GM18870 (cell line): ENCODE results near the gene CNTN1.
A peak's percentile ranks its signal among the peaks of the same experiment; 100 is the strongest.
"Not testable (repeated sequence)": the region's sequence is repeated elsewhere in the genome, so short reads cannot be mapped to it uniquely, and the experiment has no call there.

Source experiments
- ATAC-seq: cut with Tn5 transposase; IDR thresholded peaks from one replicate; pipeline ENCODE4 v1.9.1; 2021; ENCODE audit warnings: moderate library complexity; ENCODE audit not compliant: unreplicated experiment

CNTN1 gene

DNA sequence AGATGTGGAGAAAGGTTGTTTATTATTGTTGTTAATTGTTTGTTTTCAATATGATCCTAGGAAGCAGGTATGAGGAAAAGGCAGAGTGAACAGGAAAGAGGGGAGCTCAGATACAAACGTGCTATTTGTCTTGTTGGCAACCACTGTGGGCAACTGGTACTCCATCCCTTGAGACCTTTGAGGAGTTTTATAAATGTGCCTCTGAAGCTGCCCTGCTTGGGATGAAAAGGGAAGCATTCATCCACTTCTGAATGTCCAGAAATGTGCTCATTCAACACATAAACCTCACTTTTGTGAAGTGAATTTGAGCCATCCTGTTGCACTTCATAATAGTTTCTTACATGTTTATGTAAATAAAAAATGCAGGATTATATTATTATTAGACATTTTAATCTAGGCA is 331.6 kb downstream of the CNTN1 start:
- ATAC-seq, result no peak

DNA sequence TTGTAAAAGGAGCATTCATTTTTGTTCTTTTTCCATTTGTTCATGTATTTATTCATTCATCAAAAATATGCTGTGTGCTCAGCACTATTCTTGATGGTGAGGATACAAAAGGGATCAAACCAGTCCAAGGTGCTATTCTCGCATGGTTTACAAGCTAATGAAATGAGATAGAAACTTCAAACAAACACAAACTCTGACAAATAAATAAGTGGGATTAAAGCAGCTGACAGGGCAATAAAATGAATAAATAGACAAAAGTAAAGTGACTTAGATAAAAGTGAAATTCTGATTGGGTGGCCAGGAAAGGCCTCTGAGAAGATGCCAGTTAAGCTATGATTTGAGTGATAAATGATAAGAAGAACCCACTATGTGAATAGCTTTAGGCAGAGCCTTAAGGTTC is 333.9 kb downstream of the CNTN1 start:
- ATAC-seq, result no peak

DNA sequence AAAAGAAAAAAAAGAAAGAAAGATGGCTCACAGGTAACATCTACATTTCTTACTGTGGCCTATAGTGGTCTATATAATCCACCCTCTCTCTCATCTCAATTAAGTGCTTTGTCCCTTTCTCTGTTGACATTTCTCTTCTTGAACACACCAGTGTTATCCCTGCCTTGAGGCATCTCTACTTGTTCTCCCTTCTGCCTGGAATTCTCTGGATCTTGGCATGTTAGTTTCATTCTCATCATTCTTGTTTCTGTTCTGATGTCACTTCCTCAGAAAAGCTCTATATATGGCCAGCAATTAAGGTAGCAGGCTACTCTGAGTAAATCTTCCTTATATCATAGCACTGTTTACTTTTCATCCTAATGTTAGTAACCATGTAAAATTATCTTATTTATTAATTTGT is 340.1 kb downstream of the CNTN1 start:
- no peak for ATAC-seq

DNA sequence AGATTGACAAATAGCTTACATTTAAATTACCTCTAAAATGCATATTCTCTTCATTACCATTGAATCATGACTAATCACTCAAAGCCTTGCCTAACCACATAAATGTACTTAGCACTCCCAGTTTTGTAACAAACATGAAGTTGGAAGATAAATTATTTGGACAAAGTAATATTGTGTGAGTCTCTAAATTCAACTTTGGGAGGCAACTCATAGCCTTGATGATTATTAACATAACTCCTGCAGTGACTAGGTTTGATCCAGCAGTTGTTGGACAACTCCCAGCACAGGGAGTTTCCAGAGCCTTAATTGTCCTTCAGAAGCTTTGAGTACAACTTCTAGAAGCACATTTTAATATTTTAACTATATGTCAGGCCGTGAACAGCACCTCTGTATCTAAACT is 342.4 kb downstream of the CNTN1 start:
- ATAC-seq, result no peak

DNA sequence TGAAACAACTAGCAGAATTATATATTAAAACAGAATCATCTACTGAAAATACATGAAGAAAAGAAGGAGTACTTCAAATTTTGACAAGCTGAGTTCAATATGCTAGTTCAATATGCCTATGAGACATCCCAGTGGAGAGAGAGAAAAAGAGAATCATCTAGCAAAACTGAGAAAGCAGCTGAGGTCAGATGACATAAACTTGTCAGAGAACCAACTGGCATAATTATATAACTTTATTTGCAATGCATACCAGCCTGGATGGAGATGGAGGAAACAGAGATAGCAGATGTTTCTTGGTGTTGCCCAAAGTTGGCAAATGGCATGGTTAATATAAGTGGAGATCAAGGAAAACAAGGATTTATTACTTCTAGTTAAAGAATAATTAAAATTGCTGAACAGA is 347.2 kb downstream of the CNTN1 start:
- ATAC-seq, result no peak

DNA sequence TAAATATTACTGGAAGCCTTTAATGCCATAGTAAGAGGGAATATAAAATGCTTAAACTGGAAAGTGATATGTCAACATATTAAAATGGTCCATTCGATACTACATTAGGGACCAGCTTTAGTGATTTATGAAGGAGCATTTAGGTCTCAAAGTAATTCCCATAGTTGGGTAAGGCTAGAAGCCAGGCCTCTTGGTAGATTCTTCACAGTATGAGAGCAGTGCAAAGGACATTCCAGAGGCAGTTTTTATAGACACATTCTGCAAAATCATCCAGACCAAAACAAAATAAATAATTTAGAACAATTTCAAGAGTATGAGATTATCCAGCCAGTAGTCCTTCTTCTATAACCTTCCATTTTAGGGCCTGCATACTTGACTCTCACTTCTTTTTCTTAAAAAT is 353.3 kb downstream of the CNTN1 start:
- no peak for ATAC-seq

DNA sequence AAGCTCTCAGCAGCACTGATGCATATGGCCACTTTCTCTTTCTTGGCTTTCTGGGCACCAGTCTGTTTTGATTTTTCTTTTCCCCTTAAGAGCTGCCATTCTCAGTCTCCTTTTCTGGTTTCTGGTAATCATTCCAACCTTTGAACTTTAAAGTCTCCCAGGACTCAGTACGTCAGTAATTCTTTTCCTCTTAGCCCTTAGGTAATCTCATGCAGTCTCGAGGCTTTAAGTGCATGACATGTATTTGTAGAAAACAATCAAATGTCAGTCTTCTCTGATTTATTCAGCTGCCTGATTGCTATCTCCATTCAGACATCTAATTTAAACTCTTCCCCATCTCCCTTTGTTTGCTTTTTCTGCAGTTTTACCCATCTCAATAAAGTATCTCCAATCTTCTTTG is 356.8 kb downstream of the CNTN1 start:
- no peak for ATAC-seq

DNA sequence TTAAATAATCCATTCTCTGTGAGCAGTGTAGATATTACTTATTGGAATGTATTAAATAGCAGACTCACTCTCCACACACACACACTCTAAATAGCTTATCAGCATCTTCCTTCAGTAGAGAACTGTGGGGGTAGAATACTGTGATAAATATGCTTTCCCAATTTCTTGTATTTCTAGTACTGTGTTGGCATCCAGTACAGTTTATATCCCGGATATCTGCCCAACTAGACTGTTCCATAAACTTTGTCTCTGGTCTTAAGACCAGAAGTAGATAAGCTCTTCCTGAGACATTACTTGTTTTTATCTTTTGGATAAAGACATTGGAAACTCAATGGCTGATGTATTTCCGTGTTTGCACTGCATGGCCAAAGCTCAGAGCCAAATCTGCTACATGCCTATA is 359.7 kb downstream of the CNTN1 start:
- no peak for ATAC-seq

DNA sequence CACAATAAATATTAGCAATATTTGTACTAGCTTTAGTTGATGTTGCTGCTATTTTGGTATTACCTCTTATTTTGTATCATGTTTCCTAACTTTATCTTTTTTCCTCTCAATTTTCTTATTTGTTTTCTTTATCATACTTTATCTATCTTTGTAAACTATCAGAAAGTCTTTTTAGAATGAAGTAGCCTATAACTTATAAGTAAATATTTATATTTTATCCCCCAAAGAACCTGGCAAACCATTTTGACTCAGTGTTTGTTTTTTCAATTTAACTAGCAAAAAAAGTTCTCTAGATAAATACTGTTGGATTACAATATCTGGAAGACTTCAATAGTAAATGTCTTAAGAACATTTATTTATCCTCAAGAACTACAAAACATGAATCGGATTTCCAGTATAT is 360.2 kb downstream of the CNTN1 start:
- ATAC-seq, result no peak

DNA sequence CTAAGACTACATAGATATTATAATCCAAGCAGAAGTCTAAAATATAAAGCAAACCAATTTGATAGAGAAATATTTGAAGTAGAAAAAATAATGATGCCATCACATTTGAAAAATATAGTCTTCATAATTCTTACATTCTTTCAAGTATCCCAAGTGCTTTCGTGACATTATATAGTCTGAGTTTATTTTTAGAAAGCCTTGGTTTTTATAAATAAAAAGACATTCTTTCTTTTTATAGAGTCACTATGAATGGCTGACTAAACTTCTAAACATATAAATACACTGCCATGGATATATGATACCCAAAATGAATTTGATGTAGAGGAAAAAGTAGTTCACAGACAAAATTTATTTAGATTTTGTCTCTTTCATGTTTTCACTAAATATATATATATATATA is 360.8 kb downstream of the CNTN1 start:
- no peak for ATAC-seq

DNA sequence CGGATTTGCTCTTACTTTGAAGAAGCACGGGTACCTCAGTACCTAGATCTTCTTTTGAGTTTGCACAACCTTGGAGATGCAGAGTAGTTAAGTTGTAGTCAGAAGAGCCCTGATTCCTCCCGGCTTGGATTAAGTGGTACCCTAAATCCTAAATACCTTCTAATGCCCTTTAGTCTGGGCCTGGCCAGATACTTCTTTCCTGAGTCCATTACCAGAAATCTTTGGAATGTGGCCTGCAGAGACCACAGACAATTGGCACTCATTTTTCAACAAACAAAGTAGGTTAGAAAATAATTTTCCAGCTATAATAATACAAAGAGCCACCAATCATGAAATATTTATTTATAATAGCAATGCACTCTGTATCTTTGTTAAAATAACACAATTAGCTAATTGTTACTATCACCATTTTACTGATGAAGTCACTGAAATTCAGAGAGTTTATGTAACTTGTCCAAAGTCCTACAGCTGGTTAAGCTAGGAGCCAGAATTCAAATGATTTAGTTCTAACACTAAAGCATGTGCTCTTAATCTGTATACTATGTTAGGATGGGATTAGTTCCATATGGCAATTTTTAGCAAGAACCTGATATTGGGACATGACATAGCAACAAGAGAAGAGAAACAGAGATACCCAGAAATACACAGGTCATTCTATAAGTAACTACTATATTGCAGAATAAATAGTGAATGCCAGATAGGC is 363.8 kb downstream of the CNTN1 start:
- no peak for ATAC-seq

DNA sequence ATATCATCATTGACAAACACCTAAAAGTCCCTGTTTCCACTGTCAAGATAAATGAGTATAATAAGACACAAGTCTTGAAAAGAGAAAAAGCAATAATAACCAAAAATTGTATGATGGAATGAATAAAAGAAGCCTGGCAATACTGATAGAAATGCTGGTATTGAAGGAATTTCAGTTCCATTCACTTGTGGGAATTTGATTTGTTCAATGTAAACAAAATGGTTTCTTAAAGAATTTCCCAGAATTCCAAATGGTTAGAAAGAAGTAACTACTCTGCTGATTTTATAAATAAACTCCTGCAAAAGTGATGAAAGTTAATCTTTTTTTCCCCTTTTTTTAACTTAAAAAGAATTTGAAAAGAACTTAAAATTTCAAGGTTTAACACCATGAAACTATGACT is 366.0 kb downstream of the CNTN1 start:
- no peak for ATAC-seq

DNA sequence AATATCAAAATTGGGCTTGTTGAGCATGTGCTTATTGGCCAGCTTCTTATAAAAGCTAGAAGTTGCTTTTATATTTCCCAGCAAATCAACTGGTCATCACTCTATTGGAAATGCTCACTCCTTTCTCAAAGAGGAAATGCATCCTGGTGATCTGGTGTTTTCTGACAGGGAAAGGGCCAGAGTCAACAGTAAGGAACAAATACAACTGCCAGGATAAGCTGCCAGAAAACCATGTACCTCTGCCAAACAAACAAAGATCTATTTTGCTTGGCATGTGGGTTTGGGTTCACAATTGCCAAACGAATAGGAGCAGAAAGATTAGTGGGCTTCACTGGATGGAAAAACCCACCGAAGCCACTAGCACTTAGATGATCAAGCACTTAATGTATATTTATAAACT is 369.0 kb downstream of the CNTN1 start:
- no peak for ATAC-seq

DNA sequence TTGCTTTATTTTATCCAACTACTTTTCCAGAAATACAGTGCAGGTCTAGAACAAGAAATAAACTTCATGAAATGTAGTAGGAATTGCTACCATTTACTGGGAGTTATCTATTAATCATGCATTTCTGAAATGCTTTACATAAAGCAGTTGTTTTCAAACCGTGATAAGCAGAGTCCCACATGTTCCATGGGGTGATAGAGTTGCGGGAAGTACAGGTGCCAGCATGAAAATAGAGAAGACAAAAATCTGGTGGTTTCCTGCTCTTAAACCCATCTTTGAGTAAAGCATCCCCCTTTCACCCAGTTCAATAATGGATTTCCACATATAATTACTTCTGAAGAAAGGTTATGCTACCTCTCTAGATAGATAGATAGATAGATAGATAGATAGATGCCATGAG is 372.2 kb downstream of the CNTN1 start:
- ATAC-seq, result no peak

DNA sequence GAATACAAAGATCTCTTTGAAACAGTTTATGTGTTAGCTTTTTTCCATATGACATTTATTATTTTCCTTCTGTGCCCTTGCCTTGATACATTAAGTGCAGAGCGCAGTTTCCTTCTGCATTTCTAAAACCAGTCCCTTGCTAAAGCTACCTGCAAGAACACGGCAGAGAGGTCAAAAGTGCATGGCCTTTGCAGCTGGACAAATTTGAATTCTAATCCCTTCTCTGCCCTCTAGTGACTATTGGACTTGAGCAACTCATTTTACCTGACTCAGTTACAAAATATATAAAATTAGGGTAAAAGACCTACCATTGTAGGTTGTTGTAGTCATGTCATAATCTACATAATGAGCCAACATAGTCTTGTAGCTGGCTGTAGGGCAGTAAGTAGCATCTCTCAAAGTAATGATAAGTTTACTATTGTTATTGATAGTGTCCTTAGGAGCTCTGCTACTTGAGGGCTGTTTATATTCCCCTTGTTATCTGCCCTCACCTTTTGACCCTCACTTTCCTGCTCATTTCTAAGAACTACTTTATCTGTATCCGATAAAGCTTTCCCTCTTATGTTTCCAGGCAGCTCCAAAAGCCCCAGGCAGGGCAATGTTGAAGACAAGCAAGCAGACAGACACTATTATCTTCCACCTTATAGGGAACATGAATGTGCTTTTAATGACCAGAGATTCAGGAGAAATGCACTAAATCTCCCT is 375.9 kb downstream of the CNTN1 start:
- ATAC-seq, result no peak

DNA sequence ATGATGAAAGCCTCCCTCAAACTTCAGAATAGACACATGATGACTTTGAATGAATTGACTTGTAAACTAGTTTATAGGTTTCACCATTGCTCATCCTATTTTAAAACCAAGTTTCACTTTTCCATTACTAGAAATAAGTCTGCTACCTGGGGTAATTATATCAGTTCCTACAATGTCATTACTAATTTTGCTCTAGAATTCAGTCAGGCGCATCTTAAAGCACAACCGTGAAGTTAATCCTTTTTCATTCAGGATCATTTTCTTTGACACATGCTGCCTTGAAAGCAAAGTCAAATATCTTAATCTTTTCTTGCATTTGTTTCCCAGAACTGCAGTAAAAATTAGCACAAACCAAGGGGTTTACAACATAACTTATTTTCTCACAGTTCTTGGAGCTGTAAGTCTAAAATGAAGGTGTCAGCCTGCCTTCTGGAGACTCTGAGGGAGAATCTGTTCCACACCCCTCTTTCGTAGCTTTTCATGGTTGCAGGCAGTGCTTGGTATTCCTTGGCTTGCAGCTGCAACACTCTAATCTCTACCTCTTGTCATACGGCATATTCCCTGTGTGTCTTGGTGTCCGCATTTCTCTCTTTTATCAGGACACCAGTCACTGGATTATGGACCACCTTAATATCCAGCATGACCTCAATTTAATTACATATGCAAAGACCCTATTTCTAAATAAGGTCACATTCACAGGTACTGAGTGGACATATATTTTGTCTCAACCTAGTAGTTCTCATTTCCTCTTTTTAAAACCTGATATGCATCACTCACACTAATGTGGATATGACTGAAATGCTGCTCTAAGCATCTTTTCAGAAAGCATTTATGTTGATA is 381.6 kb downstream of the CNTN1 start:
- peak; percentile 68 for ATAC-seq

DNA sequence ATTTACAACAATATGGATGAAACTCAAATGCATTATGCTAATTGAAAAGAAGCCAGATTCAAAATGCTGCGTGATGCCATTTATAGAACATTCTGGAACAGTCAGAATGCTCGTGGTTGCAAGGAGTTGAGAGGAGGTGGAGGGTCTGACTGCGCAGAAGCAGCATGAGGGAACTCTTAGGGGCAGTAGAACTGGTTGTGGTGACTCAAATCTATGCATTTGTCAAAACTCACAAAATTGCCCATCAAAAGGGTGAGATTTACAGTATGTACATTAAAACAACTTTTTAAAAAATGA is 382.2 kb downstream of the CNTN1 start:
- ATAC-seq, result no peak

DNA sequence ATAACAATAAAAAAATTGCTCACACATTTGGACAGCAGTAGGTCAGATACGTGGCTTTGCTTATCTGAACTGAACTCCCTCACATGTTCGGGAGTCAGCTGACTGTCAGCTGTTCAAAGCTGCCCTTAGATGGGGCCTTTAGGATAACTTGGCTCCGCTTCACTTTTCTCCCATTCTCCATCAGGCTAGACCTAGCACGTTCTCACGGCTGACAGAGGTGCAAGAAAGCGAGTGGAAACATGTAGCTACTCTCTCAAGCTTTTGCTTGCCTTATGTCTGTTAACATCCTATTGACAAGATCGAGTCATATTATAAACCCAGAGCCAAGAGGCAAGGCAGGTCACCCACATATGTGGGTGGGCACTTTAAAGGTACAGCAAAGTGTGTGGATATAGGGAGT is 383.9 kb downstream of the CNTN1 start:
- no peak for ATAC-seq

DNA sequence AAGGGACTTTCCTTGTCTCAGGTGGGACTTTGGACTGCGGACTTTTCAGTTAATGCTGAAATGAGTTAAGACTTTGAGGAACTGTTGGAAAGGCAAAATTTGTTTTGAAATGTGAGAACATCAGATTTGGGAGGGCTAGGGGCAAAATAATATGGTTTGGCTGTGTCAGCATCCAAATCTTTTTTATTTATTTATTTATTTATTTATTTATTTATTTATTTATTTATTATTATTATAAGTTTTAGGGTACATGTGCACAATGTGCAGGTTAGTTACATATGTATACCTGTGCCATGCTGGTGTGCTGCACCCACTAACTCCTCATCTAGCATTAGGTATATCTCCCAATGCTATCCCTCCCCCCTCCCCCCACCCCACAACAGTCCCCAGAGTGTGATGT is 389.0 kb downstream of the CNTN1 start:
- ATAC-seq, result not testable (repeated sequence)

DNA sequence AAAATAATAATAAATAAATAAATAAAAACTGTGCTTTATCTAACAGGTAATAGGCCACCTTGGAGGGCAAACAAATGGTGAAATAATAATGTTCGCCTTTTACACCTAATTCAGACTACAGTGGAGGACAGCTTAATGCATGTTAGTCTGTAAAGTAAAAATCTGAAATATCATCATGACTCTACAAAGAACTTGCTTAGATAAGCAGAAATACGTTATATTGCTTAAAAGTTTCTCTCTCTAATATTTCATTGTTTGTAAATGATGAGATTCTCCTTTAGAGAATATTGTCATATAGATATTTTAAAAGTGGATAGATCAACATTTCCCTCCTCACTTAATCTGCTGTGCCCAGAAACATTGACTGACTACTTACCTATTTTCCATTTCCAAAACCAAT is 397.2 kb downstream of the CNTN1 start:
- no peak for ATAC-seq

DNA sequence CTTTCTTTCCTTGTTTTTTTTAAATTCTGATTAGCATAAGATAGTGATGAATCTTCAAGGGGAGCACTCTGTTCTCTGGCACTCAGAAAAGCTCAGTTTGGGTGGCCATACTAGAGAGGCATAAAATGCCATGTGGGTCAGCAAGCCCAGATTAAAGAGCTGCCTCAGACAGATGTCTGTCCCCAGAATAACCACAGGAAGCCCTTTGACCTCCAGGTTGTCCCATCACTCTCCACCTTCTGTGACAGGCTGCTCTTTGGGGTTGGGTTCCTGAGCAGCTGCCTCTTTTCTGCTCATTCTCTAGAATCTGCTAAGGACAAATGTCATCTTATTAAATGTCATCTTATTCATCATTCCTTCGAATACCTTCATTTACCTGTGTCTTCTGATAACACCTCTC is 399.9 kb downstream of the CNTN1 start:
- no peak for ATAC-seq

DNA sequence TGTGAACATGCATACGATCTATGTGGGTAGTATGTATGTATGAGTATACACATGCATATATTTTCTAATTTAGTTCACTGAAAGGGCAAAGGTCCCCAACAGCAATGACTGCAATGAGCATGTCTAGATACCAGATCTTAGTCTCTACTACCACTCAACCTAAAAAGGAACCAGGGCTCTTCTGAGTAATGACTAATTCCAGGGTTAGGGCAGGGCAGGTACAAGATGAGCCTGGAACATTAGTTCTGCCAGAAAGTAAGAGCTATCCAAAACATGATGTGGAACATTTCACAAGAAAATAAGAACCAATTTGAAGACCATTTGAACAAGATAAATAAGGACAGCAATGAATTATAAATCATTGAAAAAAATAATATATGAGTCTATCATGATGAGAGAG is 404.6 kb downstream of the CNTN1 start:
- no peak for ATAC-seq
